Stimulated activated naive B cell treated with anti-CD40 and anti-IgM and Interleukin-4, amounts not matched to agents 10 μg/mL and 1 μg/mL and 100 μg/mL, for 72 hours (primary cell): ENCODE data around the gene ABL1.

Experiments used
- ATAC-seq, 2 donors: fragments of 150-1000 bp; cut with Tn5 transposase; replicated peaks; 2 replicates each; pipeline ENCODE4 v1.10.0; 2021; ENCODE audit warnings: moderate library complexity in 1 of 2
- DNase-seq: peaks from one replicate; pipeline ENCODE4 v3.0.0; 2021
- H3K27ac Mint-ChIP-seq: one replicate; pipeline ENCODE4 v1.8.0; 2022; ENCODE audit warnings: mild to moderate bottlenecking, mixed read lengths
- H3K27me3 Mint-ChIP-seq, 2 donors: one replicate each; pipeline ENCODE4 v1.8.0; 2022; ENCODE audit warnings: mixed read lengths in 2 of 2
- H3K36me3 Mint-ChIP-seq, 2 donors: one replicate each; pipeline ENCODE4 v1.8.0; 2022; ENCODE audit warnings: mixed read lengths in 2 of 2, mild to moderate bottlenecking in 1 of 2
- H3K4me1 Mint-ChIP-seq, 2 donors: one replicate each; pipeline ENCODE4 v1.8.0; 2022; ENCODE audit warnings: mixed read lengths in 2 of 2, mild to moderate bottlenecking in 1 of 2
- H3K4me3 Mint-ChIP-seq, 2 donors: one replicate each; pipeline ENCODE4 v1.8.0; 2022; ENCODE audit warnings: mild to moderate bottlenecking in 2 of 2, mixed read lengths in 2 of 2, moderate library complexity in 1 of 2
- H3K9me3 Mint-ChIP-seq, 2 donors: one replicate each; pipeline ENCODE4 v1.8.0; 2022; ENCODE audit warnings: mixed read lengths in 2 of 2, mild to moderate bottlenecking in 1 of 2

ABL1 gene

GRCh38 chr9:130920762-130921299 lies 85.8 kb downstream of the ABL1 start:
- Mint-ChIP-seq H3K27ac (no peak overlapping the region), H3K9me3 (no peaks in the 10 kb centered on the region), H3K36me3 (no peaks in the 10 kb centered on the region), H3K27me3 (peaks cover 35 to 53% of the 10 kb centered on the region in 2 donors), H3K4me1 (peaks cover 1 to 3% of the 10 kb centered on the region in 2 donors), H3K4me3 (no peak overlapping the region)
- DNase-seq (no peak), ATAC-seq (no peak)

- Mint-ChIP-seq H3K9me3 (no peaks in the 10 kb centered on the region), H3K4me1 (peaks cover 6 to 8% of the 10 kb centered on the region in 2 donors), H3K4me3 (no peak overlapping the region), H3K36me3 (no peaks in the 10 kb centered on the region), H3K27me3 (peaks cover 35 to 53% of the 10 kb centered on the region in 2 donors), H3K27ac (no peak overlapping the region)
- DNase-seq (no peak), ATAC-seq (no peak)
Observed at GRCh38 chr9:130921300-130921988, 86.4 kb downstream of the ABL1 start.

DNA sequence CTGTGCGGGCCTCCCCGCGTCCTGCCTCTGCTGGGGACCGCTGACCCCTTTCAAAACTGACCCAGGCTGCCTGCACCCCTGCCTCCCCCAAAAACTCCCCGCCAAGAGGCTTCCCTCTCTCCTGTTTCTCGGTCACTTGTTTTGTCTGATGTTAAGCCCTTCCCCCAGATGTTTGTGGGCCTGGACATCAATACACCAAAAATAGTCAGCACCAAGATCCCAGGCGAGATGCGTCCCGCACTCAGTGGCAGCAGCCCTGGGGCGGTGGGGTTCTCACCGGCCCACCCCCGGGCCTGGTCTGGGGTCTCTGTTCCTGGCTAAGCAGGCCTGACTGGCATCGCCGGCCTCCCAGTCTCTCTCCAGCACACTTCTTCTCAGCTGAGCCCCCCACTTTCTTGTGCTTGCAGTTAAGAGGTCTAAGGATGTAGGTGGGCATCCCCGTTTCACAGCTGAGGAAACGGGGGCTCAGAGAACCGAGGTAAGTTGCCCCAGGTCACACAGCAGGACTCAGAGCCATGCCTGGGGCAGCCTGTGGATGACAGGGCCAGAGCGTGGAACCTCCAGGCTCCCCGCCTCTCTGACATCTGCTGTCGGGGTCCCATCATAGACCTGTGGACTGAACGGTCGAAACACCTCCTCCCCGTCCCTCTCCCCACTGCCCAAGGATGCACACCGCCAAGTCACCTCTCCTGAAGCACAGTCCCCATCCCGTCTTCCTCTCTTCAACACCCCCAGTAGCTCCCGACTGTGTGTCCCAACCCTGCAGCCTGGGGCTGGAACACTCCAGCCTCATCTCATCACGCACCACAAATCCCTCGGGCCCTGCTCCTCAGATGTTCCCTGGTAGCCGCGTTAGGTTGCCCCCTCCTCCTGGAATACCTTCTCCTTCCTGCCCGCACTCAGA lies 87.2 kb downstream of the ABL1 start:
- ATAC-seq (no peak), DNase-seq (no peak)
- Mint-ChIP-seq H3K27me3 (peaks cover 31 to 48% of the 10 kb centered on the region in 2 donors), H3K4me3 (no peak overlapping the region), H3K9me3 (no peaks in the 10 kb centered on the region), H3K27ac (peak overlapping the region; percentile 9), H3K4me1 (peaks cover 6 to 8% of the 10 kb centered on the region in 2 donors), H3K36me3 (no peaks in the 10 kb centered on the region)

GRCh38 chr9:130922893-130923610 lies 88.0 kb downstream of the ABL1 start:
- DNase-seq: no peak
- Mint-ChIP-seq H3K27ac (peak overlapping the region; percentile 9), H3K4me1 (peaks cover 9 to 12% of the 10 kb centered on the region in 2 donors), H3K27me3 (peaks cover 27 to 47% of the 10 kb centered on the region in 2 donors), H3K36me3 (no peaks in the 10 kb centered on the region), H3K9me3 (no peaks in the 10 kb centered on the region), H3K4me3 (no peak overlapping the region)
- ATAC-seq: no peak

- Mint-ChIP-seq H3K4me1 (peaks cover 13 to 15% of the 10 kb centered on the region in 2 donors), H3K36me3 (no peaks in the 10 kb centered on the region), H3K27me3 (peaks cover 28 to 46% of the 10 kb centered on the region in 2 donors), H3K27ac (no peak overlapping the region), H3K9me3 (no peaks in the 10 kb centered on the region), H3K4me3 (no peak overlapping the region)
- ATAC-seq (no peak), DNase-seq (no peak)
Observed at GRCh38 chr9:130923611-130924447, 88.8 kb downstream of the ABL1 start.

DNA sequence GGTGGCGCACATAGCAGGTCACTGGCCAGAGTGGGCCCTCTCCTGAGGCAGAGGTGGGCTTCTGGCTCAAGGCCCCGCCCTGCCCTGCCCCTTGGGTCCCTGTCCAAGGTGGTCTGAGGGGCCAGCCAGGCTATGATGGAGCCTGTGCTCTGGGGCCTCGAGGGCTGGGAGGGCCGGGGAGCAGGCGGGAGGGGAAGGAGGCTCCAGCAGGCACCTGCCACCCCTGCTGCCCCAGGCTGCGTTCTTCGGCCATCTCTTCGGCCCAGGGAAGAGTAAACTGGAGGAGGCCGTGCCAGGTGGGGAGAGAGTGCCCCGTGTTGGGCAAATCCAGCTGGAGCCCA lies 89.4 kb downstream of the ABL1 start:
- peaks cover 22 to 40% of the 10 kb centered on the region in 2 donors for H3K27me3 Mint-ChIP-seq
- no peak for DNase-seq
- no peak overlapping the region for H3K4me3 Mint-ChIP-seq
- no peak for ATAC-seq
- no peaks in the 10 kb centered on the region for H3K36me3 Mint-ChIP-seq
- no peaks in the 10 kb centered on the region for H3K9me3 Mint-ChIP-seq
- H3K27ac Mint-ChIP-seq: no peak overlapping the region
- H3K4me1 Mint-ChIP-seq: peaks cover 13 to 15% of the 10 kb centered on the region in 2 donors

GRCh38 chr9:130925050-130925678 lies 90.1 kb downstream of the ABL1 start:
- Mint-ChIP-seq H3K4me1 (peaks cover 15 to 17% of the 10 kb centered on the region in 2 donors), H3K4me3 (no peak overlapping the region), H3K27me3 (peaks cover 25 to 43% of the 10 kb centered on the region in 2 donors), H3K27ac (no peak overlapping the region), H3K9me3 (no peaks in the 10 kb centered on the region), H3K36me3 (no peaks in the 10 kb centered on the region)
- DNase-seq (no peak), ATAC-seq (no peak)

GRCh38 chr9:130927338-130927737 lies 92.3 kb downstream of the ABL1 start:
- ATAC-seq (no peak), DNase-seq (no peak)
- Mint-ChIP-seq H3K4me1 (peaks cover 27 to 29% of the 10 kb centered on the region in 2 donors), H3K9me3 (no peaks in the 10 kb centered on the region), H3K36me3 (no peaks in the 10 kb centered on the region), H3K27me3 (peaks cover 35 to 44% of the 10 kb centered on the region in 2 donors), H3K27ac (no peak overlapping the region), H3K4me3 (no peak overlapping the region)

- H3K27ac Mint-ChIP-seq: peak overlapping the region; percentile 94
- H3K9me3 Mint-ChIP-seq: no peaks in the 10 kb centered on the region
- H3K36me3 Mint-ChIP-seq: no peaks in the 10 kb centered on the region
- peaks cover 35 to 44% of the 10 kb centered on the region in 2 donors for H3K27me3 Mint-ChIP-seq
- ATAC-seq (peak; percentile 87 to 89), DNase-seq (peak; percentile 51)
- peaks cover 36 to 38% of the 10 kb centered on the region in 2 donors for H3K4me1 Mint-ChIP-seq
- peak overlapping the region in 1 of 2 donors; percentile 70 for H3K4me3 Mint-ChIP-seq
Observed at GRCh38 chr9:130927995-130928900, 93.2 kb downstream of the ABL1 start.

- Mint-ChIP-seq H3K4me3 (no peak overlapping the region), H3K27ac (no peak overlapping the region), H3K9me3 (no peaks in the 10 kb centered on the region), H3K36me3 (no peaks in the 10 kb centered on the region), H3K4me1 (peaks cover 37 to 41% of the 10 kb centered on the region in 2 donors), H3K27me3 (peaks cover 36 to 54% of the 10 kb centered on the region in 2 donors)
- DNase-seq: no peak
- no peak for ATAC-seq
Observed at GRCh38 chr9:130929571-130930038, 94.6 kb downstream of the ABL1 start.

GRCh38 chr9:130930132-130930803 lies 95.2 kb downstream of the ABL1 start:
- no peak overlapping the region for H3K27ac Mint-ChIP-seq
- no peak for ATAC-seq
- peaks cover 40 to 46% of the 10 kb centered on the region in 2 donors for H3K4me1 Mint-ChIP-seq
- no peaks in the 10 kb centered on the region for H3K9me3 Mint-ChIP-seq
- H3K27me3 Mint-ChIP-seq: peaks cover 43 to 55% of the 10 kb centered on the region in 2 donors
- no peaks in the 10 kb centered on the region for H3K36me3 Mint-ChIP-seq
- H3K4me3 Mint-ChIP-seq: no peak overlapping the region
- no peak for DNase-seq
